HG03095 (cell line): ENCODE data around the gene SCD5.

Experiments used
- ATAC-seq: cut with Tn5 transposase; IDR thresholded peaks from one replicate; pipeline ENCODE4 v1.9.1; 2021; ENCODE audit warnings: moderate library complexity; ENCODE audit not compliant: unreplicated experiment

SCD5 gene

GRCh38 chr4:82697561-82697960 is 101.0 kb downstream of the SCD5 start:
- ATAC-seq = no peak

- ATAC-seq = no peak
These were observed 102.3 kb downstream of the SCD5 start for GRCh38 chr4:82696117-82696860.

- no peak for ATAC-seq
These were observed 103.7 kb downstream of the SCD5 start for GRCh38 chr4:82694892-82695291.

- ATAC-seq = no peak
These were observed 104.5 kb downstream of the SCD5 start for GRCh38 chr4:82694046-82694445.

GRCh38 chr4:82692101-82692780 is 106.4 kb downstream of the SCD5 start:
- no peak for ATAC-seq

GRCh38 chr4:82691431-82691830 is 107.2 kb downstream of the SCD5 start:
- no peak for ATAC-seq

- no peak for ATAC-seq
These were observed 110.4 kb downstream of the SCD5 start for GRCh38 chr4:82688091-82688795.

GRCh38 chr4:82687531-82687930 is 111.1 kb downstream of the SCD5 start:
- ATAC-seq = no peak

- ATAC-seq = no peak
These were observed 116.8 kb downstream of the SCD5 start for GRCh38 chr4:82681754-82682153.

- no peak for ATAC-seq
These were observed 117.8 kb downstream of the SCD5 start for GRCh38 chr4:82680834-82681233.

GRCh38 chr4:82679531-82679930 is 119.1 kb downstream of the SCD5 start:
- no peak for ATAC-seq

GRCh38 chr4:82678051-82678450 is 120.5 kb downstream of the SCD5 start:
- no peak for ATAC-seq

- ATAC-seq = no peak
These were observed 121.3 kb downstream of the SCD5 start for GRCh38 chr4:82677327-82677726.

- ATAC-seq = no peak
These were observed 130.7 kb downstream of the SCD5 start for GRCh38 chr4:82667761-82668480.

- ATAC-seq = no peak
These were observed 131.5 kb downstream of the SCD5 start for GRCh38 chr4:82666970-82667665.

- no peak for ATAC-seq
These were observed 137.2 kb downstream of the SCD5 start for GRCh38 chr4:82661181-82661992.

GRCh38 chr4:82652062-82652461 is 146.5 kb downstream of the SCD5 start:
- ATAC-seq = no peak

- no peak for ATAC-seq
These were observed 147.7 kb downstream of the SCD5 start for GRCh38 chr4:82650868-82651267.

GRCh38 chr4:82648356-82648755 is 150.2 kb downstream of the SCD5 start:
- ATAC-seq = no peak
